CD4-positive, alpha-beta T cell treated with Interleukin-4 for 1 hour (primary cell): ENCODE results near the gene IGF2BP1.

Source experiments
- DNase-seq, 2 donors: peaks; one replicate each; pipeline ENCODE4 v3.0.0-alpha.2; 2020 to 2022

Gene IGF2BP1

GRCh38 chr17:48997103-48997826, at the start of gene IGF2BP1:
Gene IGF2BP1 (plus strand): TSS chr17:48997385. CDS start chr17:48997746, 361 bp downstream.
- DNase-seq = peak in 1 of 2 donors; percentile 23

- no peak for DNase-seq
Measured at GRCh38 chr17:48951572-48951971, 45.6 kb upstream of the IGF2BP1 start.

- no peak for DNase-seq
Measured at GRCh38 chr17:48952904-48953303, 44.3 kb upstream of the IGF2BP1 start.

- DNase-seq = no peak
Measured at GRCh38 chr17:48954300-48954755, 42.9 kb upstream of the IGF2BP1 start.

- no peak for DNase-seq
Measured at GRCh38 chr17:48960834-48961515, 36.2 kb upstream of the IGF2BP1 start.

- no peak for DNase-seq
Measured at GRCh38 chr17:48961516-48962233, 35.5 kb upstream of the IGF2BP1 start.

GRCh38 chr17:48970224-48970623, 27.0 kb upstream of the IGF2BP1 start:
- no peak for DNase-seq

- DNase-seq = no peak
Measured at GRCh38 chr17:48970865-48971687, 26.1 kb upstream of the IGF2BP1 start.

GRCh38 chr17:48972749-48973097, 24.5 kb upstream of the IGF2BP1 start:
- DNase-seq = no peak

- no peak for DNase-seq
Measured at GRCh38 chr17:48973806-48974205, 23.4 kb upstream of the IGF2BP1 start.

- DNase-seq = no peak
Measured at GRCh38 chr17:48981927-48982539, 15.2 kb upstream of the IGF2BP1 start.

GRCh38 chr17:48985436-48986245, 11.5 kb upstream of the IGF2BP1 start:
- DNase-seq = no peak

- DNase-seq = no peak
Measured at GRCh38 chr17:48989100-48989499, 8.1 kb upstream of the IGF2BP1 start.

- no peak for DNase-seq
Measured at GRCh38 chr17:48990882-48991357, 6.3 kb upstream of the IGF2BP1 start.

GRCh38 chr17:48992444-48992843, 4.7 kb upstream of the IGF2BP1 start:
- no peak for DNase-seq

- DNase-seq = no peak
Measured at GRCh38 chr17:48993305-48993704, 3.9 kb upstream of the IGF2BP1 start.

- DNase-seq = no peak
Measured at GRCh38 chr17:48993951-48994350, 3.2 kb upstream of the IGF2BP1 start.

- no peak for DNase-seq
Measured at GRCh38 chr17:48994549-48995303, 2.5 kb upstream of the IGF2BP1 start.

- DNase-seq = no peak
Measured at GRCh38 chr17:48995304-48995973, 1.7 kb upstream of the IGF2BP1 start.
